Breast epithelium (tissue), 3 donors: ENCODE data around the gene SLX4IP.

Experiments used
- POLR2AphosphoS5 ChIP-seq, 3 donors: sonication (generic); formaldehyde crosslinking; IDR thresholded peaks; one replicate each; pipeline ENCODE4 v1.6.1; 2017; ENCODE audit warnings: antibody characterized with exemption in 3 of 3
- TF ChIP-seq, protein P1 (sequence below), 3 donors: fragments of 450-650 bp; IDR thresholded peaks; one replicate each; pipeline ENCODE4 v1.5.1; 2016 to 2017; ENCODE audit warnings: antibody characterized with exemption in 3 of 3, mild to moderate bottlenecking in 3 of 3, moderate library complexity in 3 of 3

DNA sequence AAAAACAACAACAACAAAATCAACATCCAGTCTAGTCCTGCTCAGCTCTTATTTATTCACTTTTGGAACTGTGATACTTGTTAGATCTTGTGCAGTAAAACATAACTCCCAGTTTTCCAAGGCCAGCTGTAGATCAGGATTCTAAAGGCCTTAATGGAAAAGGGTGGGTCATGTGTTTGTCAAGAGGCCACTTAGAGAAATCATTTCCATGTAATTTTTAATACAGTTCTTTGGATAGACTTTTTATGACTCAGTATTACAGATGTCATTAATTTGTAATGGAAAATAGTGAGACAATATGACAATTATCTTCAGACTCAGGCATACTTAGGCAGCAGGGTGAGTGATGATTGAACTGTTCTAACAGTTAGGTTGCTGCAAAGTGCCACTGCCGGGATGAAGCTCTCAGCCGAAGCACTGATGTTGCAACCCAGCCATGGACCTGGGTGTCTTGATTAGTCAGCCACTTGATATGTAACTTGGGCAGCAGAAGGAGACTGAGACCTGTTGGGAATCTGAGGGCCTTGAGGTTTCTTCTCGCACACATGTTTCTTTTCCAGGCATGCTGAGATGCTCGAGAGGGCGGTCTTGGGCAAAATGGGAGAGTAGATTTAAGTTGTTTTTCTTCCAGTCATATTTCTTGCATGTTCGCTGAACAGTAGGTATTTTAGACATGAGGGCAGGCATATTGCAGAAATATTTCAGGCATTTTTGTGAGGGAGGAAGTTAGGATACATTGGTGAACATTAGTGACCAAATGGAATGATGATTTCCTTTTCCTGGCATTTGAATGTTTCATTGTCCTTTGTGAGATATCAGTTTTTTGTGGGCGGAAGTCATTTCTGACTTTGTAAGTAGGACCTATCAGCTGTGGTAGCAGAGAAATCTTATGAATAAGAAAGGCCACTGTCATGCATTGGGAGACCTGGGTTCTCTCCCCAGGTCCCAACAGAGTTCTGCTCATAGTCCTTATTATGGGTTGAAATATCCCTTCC, 52.3 kb downstream of the SLX4IP start:
- TF ChIP-seq, protein P1, sequence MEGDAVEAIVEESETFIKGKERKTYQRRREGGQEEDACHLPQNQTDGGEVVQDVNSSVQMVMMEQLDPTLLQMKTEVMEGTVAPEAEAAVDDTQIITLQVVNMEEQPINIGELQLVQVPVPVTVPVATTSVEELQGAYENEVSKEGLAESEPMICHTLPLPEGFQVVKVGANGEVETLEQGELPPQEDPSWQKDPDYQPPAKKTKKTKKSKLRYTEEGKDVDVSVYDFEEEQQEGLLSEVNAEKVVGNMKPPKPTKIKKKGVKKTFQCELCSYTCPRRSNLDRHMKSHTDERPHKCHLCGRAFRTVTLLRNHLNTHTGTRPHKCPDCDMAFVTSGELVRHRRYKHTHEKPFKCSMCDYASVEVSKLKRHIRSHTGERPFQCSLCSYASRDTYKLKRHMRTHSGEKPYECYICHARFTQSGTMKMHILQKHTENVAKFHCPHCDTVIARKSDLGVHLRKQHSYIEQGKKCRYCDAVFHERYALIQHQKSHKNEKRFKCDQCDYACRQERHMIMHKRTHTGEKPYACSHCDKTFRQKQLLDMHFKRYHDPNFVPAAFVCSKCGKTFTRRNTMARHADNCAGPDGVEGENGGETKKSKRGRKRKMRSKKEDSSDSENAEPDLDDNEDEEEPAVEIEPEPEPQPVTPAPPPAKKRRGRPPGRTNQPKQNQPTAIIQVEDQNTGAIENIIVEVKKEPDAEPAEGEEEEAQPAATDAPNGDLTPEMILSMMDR (IDR thresholded peaks at IDR 0.05) = no peak
- no peak for TF ChIP-seq POLR2AphosphoS5 (IDR thresholded peaks at IDR 0.05)
